Measurements from ENCODE around the gene PPP1R14C.

Gene PPP1R14C

GRCh38 chr6:150296890-150297289, 154.0 kb downstream of the PPP1R14C start:
- DNase-seq (ENCODE audit: low read depth) = no peak

GRCh38 chr6:150297327-150298029, 154.6 kb downstream of the PPP1R14C start:
- DNase-seq (ENCODE audit: low read depth) = peak; percentile 20

GRCh38 chr6:150298030-150298380, 155.2 kb downstream of the PPP1R14C start:
- DNase-seq (ENCODE audit: low read depth) = no peak

GRCh38 chr6:150298676-150299075, 155.8 kb downstream of the PPP1R14C start:
- no peak for DNase-seq (ENCODE audit: low read depth)

Measured in HS-27A (cell line).